Kasumi-1 (cell line): Measurements from ENCODE around the gene HNRNPA1L2.
"Not testable (repeated sequence)": the region's sequence is repeated elsewhere in the genome, so short reads cannot be mapped to it uniquely, and the experiment has no call there.

Experiments used
- DNase-seq, 2 experiments: peaks; one replicate each; lab custom pipeline; 2025; lab: John Stamatoyannopoulos, UW

Gene HNRNPA1L2

GRCh38 chr13:52646967-52647366 lies 4.7 kb downstream of the HNRNPA1L2 start:
- no peak for DNase-seq

DNA sequence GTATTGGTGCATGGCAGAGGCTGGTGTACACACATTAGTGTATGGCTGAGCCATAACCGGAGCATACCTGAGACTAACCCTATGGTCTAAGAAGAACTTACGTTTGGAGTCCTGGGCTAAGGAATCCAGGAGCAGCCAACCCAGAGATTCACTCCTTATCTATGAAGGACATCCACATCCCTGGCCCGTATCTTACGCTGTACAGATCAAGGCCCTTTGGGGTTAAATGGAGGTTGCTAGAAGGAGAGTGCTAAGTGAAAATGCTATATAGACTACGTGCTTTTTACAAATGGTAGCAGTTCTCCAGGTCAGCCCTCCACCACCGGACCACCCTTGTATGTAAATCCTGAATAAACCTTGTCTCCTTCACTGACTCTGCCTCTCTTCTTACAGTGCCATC lies 8.5 kb downstream of the HNRNPA1L2 start:
- no peak for DNase-seq

DNA sequence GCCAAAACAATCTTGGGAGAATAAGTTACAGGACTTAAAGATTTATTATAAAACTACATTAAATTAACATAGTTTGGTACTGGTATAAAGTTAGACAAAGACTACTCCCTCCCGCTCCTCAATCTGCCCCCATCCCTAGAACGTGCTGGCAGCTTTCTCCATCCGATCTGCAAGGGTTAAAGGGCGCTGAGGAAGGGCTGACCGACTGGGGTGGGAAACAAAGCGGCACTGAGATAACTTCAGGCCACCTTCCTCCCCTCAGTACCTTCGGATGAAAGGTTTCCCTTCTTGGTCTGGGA lies 9.6 kb downstream of the HNRNPA1L2 start:
- DNase-seq: peak; percentile 85 to 87

GRCh38 chr13:52652196-52652979 lies 10.2 kb downstream of the HNRNPA1L2 start, which contains the start of gene SUGT1:
Gene SUGT1 (plus strand): TSS chr13:52652836. CDS start chr13:52652921, 85 bp downstream.
- DNase-seq: peak; percentile 97

GRCh38 chr13:52652980-52653303 lies 10.7 kb downstream of the HNRNPA1L2 start:
- peak in 1 of 2 experiments; percentile 68 for DNase-seq

DNA sequence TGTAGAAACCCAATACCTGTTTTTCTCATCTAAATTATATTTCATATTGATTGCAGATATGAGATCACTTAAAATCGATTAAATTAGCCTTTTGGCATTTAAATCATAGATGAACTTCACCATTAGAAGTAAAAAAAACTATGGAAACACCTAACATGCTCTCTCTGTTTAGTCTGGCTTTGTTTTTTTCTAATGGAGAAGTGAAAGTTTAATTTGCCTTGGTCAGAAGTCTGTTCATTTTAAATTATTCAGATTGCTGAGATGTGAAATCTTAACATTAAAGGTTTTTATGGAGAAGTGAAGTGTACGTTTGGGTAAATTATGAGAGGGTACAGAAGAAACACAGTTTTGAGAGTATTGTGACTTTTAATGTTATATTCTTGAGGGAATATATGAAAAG lies 17.1 kb downstream of the HNRNPA1L2 start:
- no peak for DNase-seq

DNA sequence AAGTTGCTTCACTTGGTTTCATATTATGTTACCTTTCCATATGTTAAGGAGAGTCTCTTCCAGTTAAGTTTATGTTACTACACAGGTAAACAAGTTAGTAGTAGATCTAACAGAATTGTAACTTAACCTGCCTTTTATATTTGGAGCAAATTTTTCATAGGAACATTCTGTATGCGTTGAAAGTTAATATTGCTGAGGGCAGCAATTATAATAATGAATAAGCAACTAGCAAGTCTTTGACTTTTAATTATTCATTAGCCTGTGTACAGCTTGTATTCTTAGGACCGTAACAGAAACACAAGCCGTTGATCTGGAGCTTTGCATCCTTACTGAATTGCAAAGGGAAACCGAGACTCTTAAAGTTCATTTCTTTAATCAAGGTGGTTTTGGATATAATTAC lies 22.0 kb downstream of the HNRNPA1L2 start:
- DNase-seq: no peak

DNA sequence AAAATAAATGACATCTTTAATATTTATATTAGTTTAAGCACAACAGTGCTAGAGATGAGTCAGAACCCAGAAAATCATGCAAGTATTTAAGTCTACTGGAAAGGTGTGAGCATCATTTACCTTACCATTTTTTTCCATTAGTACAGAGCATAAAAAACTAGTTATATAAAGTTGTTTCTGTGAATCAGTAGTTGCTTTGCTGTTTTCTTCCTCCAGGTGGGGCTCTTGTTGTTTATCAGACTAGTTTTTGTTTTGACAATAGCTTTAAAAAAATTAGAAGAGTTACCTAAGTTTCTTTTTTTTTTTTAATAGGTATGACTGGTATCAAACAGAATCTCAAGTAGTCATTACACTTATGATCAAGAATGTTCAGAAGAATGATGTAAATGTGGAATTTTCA lies 23.1 kb downstream of the HNRNPA1L2 start:
- DNase-seq: peak; percentile 27 to 29

- DNase-seq: peak in 1 of 2 experiments; percentile 16
These were observed 27.4 kb downstream of the HNRNPA1L2 start for GRCh38 chr13:52669677-52670076.

GRCh38 chr13:52670726-52671125 lies 28.5 kb downstream of the HNRNPA1L2 start:
- no peak for DNase-seq

GRCh38 chr13:52673465-52673864 lies 31.2 kb downstream of the HNRNPA1L2 start:
- DNase-seq: no peak

DNA sequence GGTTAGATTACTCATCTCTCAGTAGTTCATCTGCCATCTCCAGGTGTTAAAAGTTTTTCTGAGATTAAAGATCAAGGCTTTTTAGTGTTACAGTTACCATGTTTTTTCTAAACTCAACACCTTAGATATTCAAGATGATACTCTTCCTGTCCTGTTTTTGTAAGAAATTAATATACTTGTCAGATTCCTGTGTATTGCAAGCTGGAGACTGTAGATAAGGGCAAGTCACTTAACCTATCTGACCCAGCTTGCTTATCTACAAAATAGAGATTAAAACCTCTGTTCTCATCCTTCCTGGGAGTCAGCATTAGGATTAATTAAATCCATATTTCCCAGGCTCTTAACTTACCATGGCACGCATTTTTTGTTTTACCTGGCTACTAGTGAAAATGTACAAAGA lies 35.6 kb downstream of the HNRNPA1L2 start:
- DNase-seq: no peak

GRCh38 chr13:52685806-52686205 lies 43.6 kb downstream of the HNRNPA1L2 start:
- DNase-seq: not testable (repeated sequence)

DNA sequence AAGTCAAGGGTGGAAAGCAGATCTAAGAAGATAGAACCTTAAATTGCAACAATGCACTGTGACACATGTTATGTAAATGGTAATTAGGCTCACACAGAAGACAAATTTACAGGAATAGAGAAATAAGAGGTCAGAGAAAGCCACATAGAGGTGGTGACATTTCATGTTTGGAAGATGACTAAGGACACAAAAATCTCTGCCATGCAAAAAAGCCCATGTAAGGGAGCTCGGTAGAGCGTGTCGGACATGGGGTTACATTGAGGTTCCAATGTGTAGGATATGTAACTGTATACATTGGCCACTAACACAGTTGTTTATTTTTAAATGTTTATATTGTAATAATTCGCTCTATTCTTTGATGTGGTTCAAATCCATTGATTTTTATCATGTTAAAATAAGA lies 44.1 kb downstream of the HNRNPA1L2 start:
- no peak for DNase-seq
